ENCODE data around the gene PIAS3. TPM values are rescaled to one million over a fixed set of nuclear protein-coding genes. Genes with fewer than 3 reads are reported as not detected.

PIAS3 gene
- total RNA-seq, 1 donor from 2014 or later: 44.4 TPM

- Histone ChIP-seq H3K27ac (peak overlapping the region; percentile 92 to 93), H3K27me3 (no peaks in the 10 kb centered on the region), H3K4me3 (peak overlapping the region; percentile 85 to 92), H3K36me3 (peaks cover 32 to 33% of the 10 kb centered on the region in 2 donors), H3K9me3 (no peaks in the 10 kb centered on the region), H3K4me1 (peaks cover 6 to 13% of the 10 kb centered on the region in 2 donors)
- no peak for TF ChIP-seq CTCF (IDR thresholded peaks at IDR 0.05)
- peak in 1 of 2 donors; percentile 78 for DNase-seq (ENCODE audit: low spot score in 2 of 2)
- intact Hi-C loops (cut with DNase I): no loop called here
Measured at GRCh38 chr1:145858238-145858900, 512 bp downstream of the PIAS3 start.

GRCh38 chr1:145857170-145857569, 1.7 kb downstream of the PIAS3 start:
- intact Hi-C loops (cut with DNase I): no loop called here
- no peak for TF ChIP-seq CTCF (IDR thresholded peaks at IDR 0.05)
- Histone ChIP-seq H3K4me1 (peaks cover 6 to 13% of the 10 kb centered on the region in 2 donors), H3K27ac (peak overlapping the region; percentile 92 to 93), H3K36me3 (peaks cover 44 to 45% of the 10 kb centered on the region in 2 donors), H3K9me3 (no peaks in the 10 kb centered on the region), H3K27me3 (no peaks in the 10 kb centered on the region), H3K4me3 (peak overlapping the region in 1 of 2 donors; percentile 85)
- DNase-seq (ENCODE audit: low spot score in 2 of 2): no peak

GRCh38 chr1:145855426-145855948, 3.4 kb downstream of the PIAS3 start:
- Histone ChIP-seq H3K36me3 (peaks cover 60 to 62% of the 10 kb centered on the region in 2 donors), H3K27ac (no peak overlapping the region), H3K4me1 (peaks cover 6 to 13% of the 10 kb centered on the region in 2 donors), H3K4me3 (no peak overlapping the region), H3K27me3 (no peaks in the 10 kb centered on the region), H3K9me3 (no peaks in the 10 kb centered on the region)
- DNase-seq (ENCODE audit: low spot score in 2 of 2): no peak
- TF ChIP-seq CTCF (IDR thresholded peaks at IDR 0.05): no peak
- intact Hi-C loops (cut with DNase I): no loop called here

- H3K27me3 ChIP-seq: no peaks in the 10 kb centered on the region
- intact Hi-C loops (cut with DNase I): no loop called here
Measured at GRCh38 chr1:145849356-145850160, 9.3 kb downstream of the PIAS3 start.

More at GRCh38 chr1:145849356-145850160, 9.3 kb downstream of the PIAS3 start:
- Histone ChIP-seq H3K36me3 (peaks cover 43 to 65% of the 10 kb centered on the region in 2 donors), H3K27ac (peak overlapping the region; percentile 72 to 89), H3K4me1 (peaks cover 0 to 21% of the 10 kb centered on the region in 2 donors), H3K4me3 (no peak overlapping the region), H3K9me3 (no peaks in the 10 kb centered on the region)
- DNase-seq (ENCODE audit: low spot score in 2 of 2): no peak
- TF ChIP-seq CTCF (IDR thresholded peaks at IDR 0.05): peak in 1 of 3 experiments; percentile 29

All from ascending aorta (tissue), 2 donors.